Activated naive CD8-positive, alpha-beta T cell treated with anti-CD3 and anti-CD28 coated beads for 36 hours (primary cell): Measurements from ENCODE around the gene CD3E. TPM values are rescaled to one million over a fixed set of nuclear protein-coding genes. Genes with fewer than 3 reads are reported as not detected.

Experiments
- DNase-seq: peaks from one replicate; pipeline ENCODE4 v3.0.0; 2021
- H3K27ac Mint-ChIP-seq: one replicate; pipeline ENCODE4 v1.8.0; 2022; ENCODE audit warnings: mild to moderate bottlenecking, moderate library complexity, mixed read lengths
- H3K27me3 Mint-ChIP-seq: one replicate; pipeline ENCODE4 v1.8.0; 2022; ENCODE audit warnings: mild to moderate bottlenecking, mixed read lengths
- H3K36me3 Mint-ChIP-seq: one replicate; pipeline ENCODE4 v1.8.0; 2021; ENCODE audit warnings: mild to moderate bottlenecking, mixed read lengths
- H3K4me1 Mint-ChIP-seq: one replicate; pipeline ENCODE4 v1.8.0; 2021; ENCODE audit warnings: mixed read lengths
- H3K4me3 Mint-ChIP-seq: one replicate; pipeline ENCODE4 v1.8.0; 2022; ENCODE audit warnings: mild to moderate bottlenecking, moderate library complexity, mixed read lengths
- H3K9me3 Mint-ChIP-seq: one replicate; pipeline ENCODE4 v1.8.0; 2022; ENCODE audit warnings: mixed read lengths
- total RNA-seq, 2 experiments: library from RNA; stranded (reverse); gene quantifications; one replicate each; pipeline ENCODE4 v1.2.3, GENCODE V29; 2021

CD3E gene
- 100 to 1,000 TPM; 364 TPM for total RNA-seq

DNA sequence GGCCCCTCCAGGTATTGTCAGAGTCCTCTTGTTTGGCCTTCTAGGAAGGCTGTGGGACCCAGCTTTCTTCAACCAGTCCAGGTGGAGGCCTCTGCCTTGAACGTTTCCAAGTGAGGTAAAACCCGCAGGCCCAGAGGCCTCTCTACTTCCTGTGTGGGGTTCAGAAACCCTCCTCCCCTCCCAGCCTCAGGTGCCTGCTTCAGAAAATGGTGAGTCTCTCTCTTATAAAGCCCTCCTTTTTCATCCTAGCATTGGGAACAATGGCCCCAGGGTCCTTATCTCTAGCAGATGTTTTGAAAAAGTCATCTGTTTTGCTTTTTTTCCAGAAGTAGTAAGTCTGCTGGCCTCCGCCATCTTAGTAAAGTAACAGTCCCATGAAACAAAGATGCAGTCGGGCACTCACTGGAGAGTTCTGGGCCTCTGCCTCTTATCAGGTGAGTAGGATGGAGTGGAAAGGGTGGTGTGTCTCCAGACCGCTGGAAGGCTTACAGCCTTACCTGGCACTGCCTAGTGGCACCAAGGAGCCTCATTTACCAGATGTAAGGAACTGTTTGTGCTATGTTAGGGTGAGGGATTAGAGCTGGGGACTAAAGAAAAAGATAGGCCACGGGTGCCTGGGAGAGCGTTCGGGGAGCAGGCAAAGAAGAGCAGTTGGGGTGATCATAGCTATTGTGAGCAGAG lies at the start of gene CD3E:
Gene CD3E, plus strand, starts transcription at position 163 of the 681 bp plus-strand sequence. Its CDS starts 223 bp downstream, at position 386.
- peaks cover 62% of the 10 kb centered on the region for H3K4me1 Mint-ChIP-seq
- H3K27me3 Mint-ChIP-seq, result no peaks in the 10 kb centered on the region
- peak within 1 kb of the TSS; percentile 95 for H3K4me3 Mint-ChIP-seq
- peak; percentile 74 for DNase-seq
- peaks cover 1% of the 10 kb centered on the region for H3K9me3 Mint-ChIP-seq
- H3K27ac Mint-ChIP-seq, result peak within 1 kb of the TSS; percentile 99
- H3K36me3 Mint-ChIP-seq, result peaks cover 46% of the 10 kb centered on the region

DNA sequence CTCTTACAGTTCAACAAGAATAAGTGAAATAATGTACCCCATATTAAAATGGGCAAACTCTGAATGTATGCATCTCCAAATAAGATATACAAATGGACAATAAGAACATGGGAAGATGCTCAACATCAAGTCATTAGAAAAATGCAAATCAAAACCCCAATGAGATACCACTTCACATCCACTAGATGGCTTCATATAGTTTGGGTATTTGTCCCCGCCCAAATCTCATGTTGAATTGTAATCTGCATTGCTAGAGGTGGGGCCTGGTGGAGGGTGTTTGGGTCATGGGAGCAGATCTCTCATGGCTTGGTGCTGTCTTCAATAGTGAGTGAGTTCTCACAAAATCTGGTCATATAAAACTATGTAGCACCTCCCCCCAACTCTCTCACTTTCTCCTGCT lies 46.1 kb upstream of the CD3E start:
- Mint-ChIP-seq H3K27me3 (no peaks in the 10 kb centered on the region), H3K9me3 (peaks cover 3% of the 10 kb centered on the region), H3K4me1 (peaks cover 50% of the 10 kb centered on the region), H3K27ac (no peak overlapping the region), H3K4me3 (no peak overlapping the region), H3K36me3 (peaks cover 68% of the 10 kb centered on the region)
- DNase-seq, result no peak

DNA sequence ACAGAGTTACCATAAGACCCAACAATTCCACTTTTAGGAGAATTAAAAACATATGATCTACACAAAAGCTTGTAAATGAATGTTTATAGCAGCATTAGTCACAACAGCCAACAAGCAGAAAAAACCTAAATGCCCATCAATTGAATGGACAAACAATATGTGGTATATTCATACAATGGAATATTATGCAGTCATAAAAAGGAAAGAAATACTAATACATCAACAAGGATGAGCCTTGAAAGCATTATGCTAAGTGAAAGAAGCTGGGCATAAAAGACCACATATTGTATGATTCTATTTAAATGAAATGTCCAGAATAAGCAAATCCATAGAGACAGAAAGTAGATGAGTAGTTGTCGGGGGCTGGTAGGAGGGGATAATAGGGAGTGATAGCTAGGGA lies 45.4 kb upstream of the CD3E start:
- H3K36me3 Mint-ChIP-seq, result peaks cover 68% of the 10 kb centered on the region
- H3K27ac Mint-ChIP-seq, result no peak overlapping the region
- H3K9me3 Mint-ChIP-seq, result peaks cover 3% of the 10 kb centered on the region
- H3K4me3 Mint-ChIP-seq, result no peak overlapping the region
- no peaks in the 10 kb centered on the region for H3K27me3 Mint-ChIP-seq
- peaks cover 51% of the 10 kb centered on the region for H3K4me1 Mint-ChIP-seq
- no peak for DNase-seq

DNA sequence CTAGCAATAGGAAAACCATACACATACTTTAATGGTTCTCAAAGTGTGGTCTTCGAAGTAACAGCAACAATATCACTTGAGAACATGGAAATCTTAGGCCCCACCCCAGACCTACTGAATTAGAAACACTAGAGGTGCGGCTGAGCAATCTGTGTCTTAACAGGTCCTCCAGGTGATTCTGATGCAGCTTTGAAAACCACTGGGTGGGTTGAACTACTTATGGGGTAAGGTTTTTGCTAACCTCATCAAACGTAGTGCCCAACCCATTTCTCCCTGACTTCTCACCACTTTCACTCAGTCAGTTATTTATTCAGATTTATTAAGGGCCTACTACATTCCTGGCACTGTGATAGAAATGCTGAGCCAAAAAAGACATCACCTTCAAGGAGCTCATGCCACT lies 44.2 kb upstream of the CD3E start:
- H3K36me3 Mint-ChIP-seq, result peaks cover 59% of the 10 kb centered on the region
- H3K27ac Mint-ChIP-seq, result no peak overlapping the region
- peaks cover 3% of the 10 kb centered on the region for H3K9me3 Mint-ChIP-seq
- H3K4me1 Mint-ChIP-seq, result peaks cover 52% of the 10 kb centered on the region
- DNase-seq, result no peak
- no peak overlapping the region for H3K4me3 Mint-ChIP-seq
- no peaks in the 10 kb centered on the region for H3K27me3 Mint-ChIP-seq

DNA sequence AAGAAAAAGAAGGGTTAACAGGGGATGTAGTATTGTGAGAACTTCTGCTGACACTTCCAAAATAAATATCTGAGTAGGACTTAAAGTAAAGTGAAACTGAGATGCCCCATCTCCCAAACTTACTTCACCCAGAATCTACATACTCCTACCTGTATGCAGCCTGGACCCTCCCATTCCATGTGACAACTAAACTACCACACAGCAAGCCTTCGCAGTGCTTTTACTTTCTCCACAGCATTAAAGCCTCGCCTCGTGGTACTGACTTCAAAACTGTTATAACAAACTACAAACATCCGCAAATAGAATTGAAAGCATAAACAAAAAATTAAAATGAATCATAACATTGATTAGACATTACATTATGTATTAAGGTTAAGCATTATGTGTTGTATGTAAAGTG lies 41.4 kb upstream of the CD3E start:
- Mint-ChIP-seq H3K9me3 (peaks cover 3% of the 10 kb centered on the region), H3K4me3 (peak overlapping the region; percentile 79), H3K36me3 (peaks cover 43% of the 10 kb centered on the region), H3K4me1 (peaks cover 50% of the 10 kb centered on the region), H3K27me3 (no peaks in the 10 kb centered on the region), H3K27ac (peak overlapping the region; percentile 10)
- no peak for DNase-seq

DNA sequence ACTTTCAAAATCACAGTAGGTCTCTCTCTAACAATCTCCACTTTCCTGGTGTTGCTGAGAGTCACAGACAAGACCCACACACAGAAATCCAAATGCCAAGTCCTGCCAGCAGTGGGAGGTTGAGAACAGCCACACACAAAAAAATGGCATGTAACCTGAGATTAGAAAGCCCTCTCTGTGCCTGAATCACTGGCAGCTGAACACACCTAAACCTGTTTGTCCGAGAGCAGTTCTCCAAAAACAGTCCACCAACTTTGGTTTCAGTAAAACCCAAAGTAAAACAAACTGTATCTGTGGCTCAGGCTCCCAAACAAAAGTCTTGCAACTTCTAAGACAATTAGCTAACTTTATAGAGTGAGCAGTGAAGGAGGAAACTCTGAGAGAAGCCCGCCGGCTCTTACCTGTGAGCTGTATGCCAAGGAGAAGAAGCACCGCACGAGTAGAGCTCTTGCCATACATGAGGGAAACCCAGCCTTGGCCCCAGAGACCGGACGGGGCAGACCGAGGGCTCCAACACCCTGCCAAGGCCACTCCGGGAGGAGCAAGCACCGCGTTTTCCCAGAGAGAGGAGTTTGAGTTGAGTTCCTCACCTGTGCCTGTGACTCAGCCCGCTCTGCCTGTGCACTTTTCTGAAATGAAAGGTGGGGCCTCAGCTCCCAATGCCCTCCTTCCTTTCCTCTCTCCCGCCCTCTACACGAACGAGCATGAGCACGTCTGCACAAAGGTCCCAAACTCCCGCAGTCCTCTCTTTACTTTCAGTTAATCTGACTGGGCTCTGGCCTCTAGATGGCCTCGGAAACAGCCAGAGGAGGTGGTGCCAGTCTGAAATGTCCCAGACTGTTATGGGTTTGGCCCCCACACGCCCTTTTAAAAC lies 40.6 kb upstream of the CD3E start, which contains the start of gene MPZL2:
Gene MPZL2, minus strand, starts transcription at position 603 of the 874 bp plus-strand sequence. Its CDS starts 144 bp downstream, at position 459.
- Mint-ChIP-seq H3K27ac (peak within 1 kb of the TSS; percentile 10), H3K27me3 (no peaks in the 10 kb centered on the region), H3K9me3 (no peaks in the 10 kb centered on the region), H3K4me1 (peaks cover 48% of the 10 kb centered on the region), H3K4me3 (peak within 1 kb of the TSS; percentile 79), H3K36me3 (peaks cover 34% of the 10 kb centered on the region)
- peak; percentile 40 for DNase-seq

DNA sequence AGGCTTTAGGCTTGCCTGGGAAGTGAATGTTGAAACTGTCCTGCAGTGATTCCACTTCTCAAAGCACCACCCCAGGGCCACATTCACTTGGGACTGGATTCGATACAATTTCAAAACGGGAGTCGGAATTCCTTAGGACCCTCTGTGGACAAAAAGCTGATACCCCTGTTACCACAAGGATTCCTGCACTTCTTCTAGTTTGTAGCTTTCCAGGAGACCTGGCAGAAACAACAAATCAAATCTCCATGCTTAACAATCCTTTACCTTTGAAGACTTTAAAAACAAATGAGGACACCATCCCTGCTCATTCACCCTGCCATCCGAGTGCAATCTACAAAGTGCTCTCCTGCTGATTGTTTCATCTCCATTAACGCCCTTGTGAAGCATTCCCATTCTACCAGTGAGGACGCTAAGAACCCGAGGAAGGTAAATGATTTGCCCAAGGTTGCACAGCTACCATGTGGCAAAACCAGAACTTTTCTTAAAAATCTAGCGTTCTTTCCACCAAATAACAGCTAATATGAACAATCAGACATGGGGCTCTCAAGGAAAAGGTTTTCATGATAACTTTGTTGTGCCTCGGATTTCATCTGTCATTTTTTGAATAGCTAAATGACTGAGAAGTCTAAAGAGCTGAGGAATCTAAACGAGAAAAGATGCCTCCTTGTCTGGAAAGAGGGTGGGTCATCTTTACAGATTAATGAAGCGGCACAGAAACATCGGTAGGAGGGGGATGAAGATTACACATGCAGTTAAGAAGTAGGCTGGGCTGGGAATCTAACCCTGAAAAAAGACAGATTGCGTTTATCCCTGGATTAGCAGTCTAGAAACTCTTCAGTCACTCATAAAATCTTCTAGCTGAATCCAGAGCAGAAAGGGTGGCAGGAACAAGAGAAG lies 39.7 kb upstream of the CD3E start:
- no peaks in the 10 kb centered on the region for H3K9me3 Mint-ChIP-seq

DNA sequence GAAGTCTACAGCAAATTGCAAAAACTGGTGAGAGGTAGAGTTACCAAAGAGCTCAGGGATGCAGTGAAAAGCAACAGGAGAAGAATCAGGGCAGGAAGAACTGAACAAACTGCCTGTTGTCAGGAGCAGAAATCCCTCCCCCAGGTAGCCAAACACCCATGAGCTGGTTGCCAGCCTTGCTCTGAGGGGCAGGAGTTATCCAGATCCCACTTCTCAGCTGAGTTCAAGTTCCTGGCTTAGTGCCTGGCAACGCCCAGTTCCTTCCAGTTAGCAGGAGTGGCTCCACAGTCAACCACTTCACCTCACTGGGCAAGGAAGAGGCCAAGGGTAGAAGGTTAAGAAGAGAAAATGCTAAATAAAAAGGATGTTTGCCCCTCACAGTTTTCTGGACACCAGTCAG lies 38.6 kb upstream of the CD3E start:
- no peaks in the 10 kb centered on the region for H3K27me3 Mint-ChIP-seq
- no peak for DNase-seq
- no peaks in the 10 kb centered on the region for H3K9me3 Mint-ChIP-seq
- H3K4me1 Mint-ChIP-seq, result peaks cover 31% of the 10 kb centered on the region
- H3K4me3 Mint-ChIP-seq, result no peak overlapping the region
- H3K27ac Mint-ChIP-seq, result no peak overlapping the region
- H3K36me3 Mint-ChIP-seq, result peaks cover 18% of the 10 kb centered on the region

More for the DNA sequence above, 39.7 kb upstream of the CD3E start:
- Mint-ChIP-seq H3K27ac (no peak overlapping the region), H3K4me1 (peaks cover 42% of the 10 kb centered on the region), H3K27me3 (no peaks in the 10 kb centered on the region), H3K36me3 (peaks cover 28% of the 10 kb centered on the region), H3K4me3 (peak overlapping the region; percentile 79)
- DNase-seq, result no peak

DNA sequence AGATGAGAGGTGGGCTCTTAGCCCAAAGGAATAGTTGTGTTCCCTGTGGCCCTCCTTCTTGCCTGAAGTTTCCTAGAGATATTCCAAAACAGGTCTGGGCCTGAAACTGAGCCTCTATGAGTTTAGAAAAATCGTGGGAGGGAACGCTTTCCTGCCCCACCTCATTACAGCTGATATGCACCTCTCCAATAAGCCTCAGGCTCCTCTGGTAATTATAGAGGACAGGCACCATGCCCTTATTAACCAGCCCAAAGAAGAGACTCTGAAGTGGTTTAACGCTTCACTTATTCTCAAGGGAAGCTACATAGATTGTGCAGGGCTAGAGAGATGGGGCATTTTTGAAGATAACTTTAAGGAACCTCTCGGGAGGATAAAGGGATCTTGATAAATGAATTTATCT lies 37.0 kb upstream of the CD3E start:
- Mint-ChIP-seq H3K4me1 (peaks cover 16% of the 10 kb centered on the region), H3K27ac (no peak overlapping the region), H3K9me3 (no peaks in the 10 kb centered on the region), H3K36me3 (peaks cover 7% of the 10 kb centered on the region), H3K27me3 (no peaks in the 10 kb centered on the region), H3K4me3 (no peak overlapping the region)
- no peak for DNase-seq

DNA sequence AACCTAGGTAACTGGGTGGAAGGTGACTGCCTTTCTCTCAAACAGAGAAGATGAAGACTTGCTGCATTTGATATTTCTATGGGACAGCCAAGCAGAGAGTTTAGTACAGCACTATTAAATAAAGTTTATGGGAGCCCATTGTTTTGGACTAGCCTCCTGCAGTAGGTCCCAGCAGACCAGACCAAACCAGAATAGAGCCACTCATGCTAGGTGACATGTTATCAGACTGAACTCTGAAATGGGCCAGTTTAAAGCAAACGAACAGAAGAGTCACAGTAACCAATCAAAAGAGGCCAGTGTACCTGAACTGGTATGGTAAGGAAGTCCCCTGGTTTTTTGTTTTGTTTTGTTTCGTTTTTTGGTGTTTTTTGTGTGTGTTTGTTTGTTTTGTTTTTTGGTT lies 32.5 kb upstream of the CD3E start:
- H3K27me3 Mint-ChIP-seq, result no peaks in the 10 kb centered on the region
- H3K4me1 Mint-ChIP-seq, result peaks cover 24% of the 10 kb centered on the region
- no peak overlapping the region for H3K4me3 Mint-ChIP-seq
- H3K27ac Mint-ChIP-seq, result no peak overlapping the region
- H3K36me3 Mint-ChIP-seq, result no peaks in the 10 kb centered on the region
- no peaks in the 10 kb centered on the region for H3K9me3 Mint-ChIP-seq
- no peak for DNase-seq

DNA sequence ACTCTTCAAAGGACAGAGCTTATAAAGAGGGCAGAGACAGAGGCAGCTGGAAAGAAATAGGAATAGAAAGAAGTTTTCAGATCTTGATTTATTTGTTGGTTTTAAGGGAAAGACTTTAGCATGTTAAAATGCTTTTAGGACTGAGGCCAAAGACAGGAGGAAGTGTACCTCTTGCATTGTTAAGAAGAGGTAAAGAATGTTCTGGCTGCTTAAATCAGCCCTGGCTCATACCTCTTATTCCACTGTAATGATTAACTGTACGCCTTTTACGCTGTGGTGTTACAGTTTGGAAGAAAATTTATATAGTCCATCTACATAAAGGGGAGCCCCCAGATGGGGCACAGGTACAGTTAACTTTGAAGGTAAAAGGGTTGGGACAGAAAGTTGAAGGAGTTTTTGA lies 30.3 kb upstream of the CD3E start:
- H3K36me3 Mint-ChIP-seq, result no peaks in the 10 kb centered on the region
- H3K27ac Mint-ChIP-seq, result no peak overlapping the region
- no peaks in the 10 kb centered on the region for H3K27me3 Mint-ChIP-seq
- peaks cover 29% of the 10 kb centered on the region for H3K4me1 Mint-ChIP-seq
- H3K9me3 Mint-ChIP-seq, result no peaks in the 10 kb centered on the region
- DNase-seq, result no peak
- no peak overlapping the region for H3K4me3 Mint-ChIP-seq

DNA sequence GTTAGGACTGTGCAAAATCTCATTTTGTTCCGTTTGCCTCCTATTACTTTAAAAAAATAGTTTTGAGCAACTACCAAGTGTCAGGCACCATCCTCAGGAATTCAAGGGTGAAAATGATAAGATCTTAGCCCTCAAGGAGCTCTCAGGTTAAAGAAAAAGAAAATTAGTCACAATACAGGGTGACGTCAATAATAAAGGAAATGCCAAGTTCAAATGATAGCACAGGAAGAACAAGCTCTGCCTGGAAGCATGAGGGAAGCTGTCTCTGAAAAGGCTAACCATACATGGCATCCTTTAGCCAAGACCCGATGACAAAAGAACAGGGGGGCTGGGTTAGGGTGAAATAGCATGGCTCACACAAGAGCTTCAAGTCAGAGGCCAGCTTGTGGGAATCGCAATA lies 29.4 kb upstream of the CD3E start:
- no peak for DNase-seq
- H3K36me3 Mint-ChIP-seq, result no peaks in the 10 kb centered on the region
- H3K4me3 Mint-ChIP-seq, result peak overlapping the region; percentile 9
- peaks cover 32% of the 10 kb centered on the region for H3K4me1 Mint-ChIP-seq
- H3K27me3 Mint-ChIP-seq, result no peaks in the 10 kb centered on the region
- H3K27ac Mint-ChIP-seq, result peak overlapping the region; percentile 54
- H3K9me3 Mint-ChIP-seq, result no peaks in the 10 kb centered on the region

DNA sequence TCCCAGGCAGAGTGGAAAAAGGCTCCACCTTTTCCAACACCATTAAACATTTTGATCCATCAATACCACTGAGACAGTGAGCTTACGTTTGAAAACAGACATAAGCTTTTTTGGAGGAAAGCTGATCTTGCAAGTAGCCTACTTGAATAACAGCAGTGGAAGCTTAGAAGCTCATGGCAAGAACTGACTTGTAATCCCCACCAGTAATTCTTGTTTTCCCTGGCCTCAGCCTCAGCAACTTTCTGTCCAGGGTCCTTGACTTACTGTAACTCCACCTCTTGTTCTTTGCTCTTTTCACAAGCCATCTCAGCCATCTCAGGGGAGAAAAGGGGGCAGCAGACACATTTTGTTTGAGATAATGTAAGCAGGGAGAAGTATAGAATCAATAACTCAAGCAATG lies 28.1 kb upstream of the CD3E start:
- no peak for DNase-seq
- H3K27me3 Mint-ChIP-seq, result no peaks in the 10 kb centered on the region
- H3K4me3 Mint-ChIP-seq, result no peak overlapping the region
- H3K4me1 Mint-ChIP-seq, result peaks cover 40% of the 10 kb centered on the region
- no peaks in the 10 kb centered on the region for H3K9me3 Mint-ChIP-seq
- peak overlapping the region; percentile 35 for H3K27ac Mint-ChIP-seq
- no peaks in the 10 kb centered on the region for H3K36me3 Mint-ChIP-seq

DNA sequence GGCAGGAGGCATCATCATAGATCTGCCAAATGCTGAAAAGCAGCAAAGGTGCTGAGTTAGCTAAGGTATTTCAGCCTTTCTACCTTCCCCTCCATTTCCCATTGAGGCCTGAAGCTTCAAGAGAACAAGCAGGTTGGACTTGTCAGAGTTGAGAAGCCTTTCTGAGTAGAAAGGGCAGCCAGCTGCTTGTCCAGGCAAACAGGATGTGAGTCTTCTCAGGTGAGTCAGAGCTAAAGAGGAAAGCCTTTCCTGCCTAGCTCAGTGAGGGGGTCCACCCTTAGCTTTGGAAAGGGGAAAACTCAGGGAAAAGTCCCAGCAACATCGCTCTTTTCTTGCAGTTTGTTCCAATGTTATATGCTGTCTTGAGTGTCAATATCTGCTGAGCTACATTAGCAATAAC lies 27.2 kb upstream of the CD3E start:
- DNase-seq, result peak; percentile 18
- H3K9me3 Mint-ChIP-seq, result no peaks in the 10 kb centered on the region
- H3K27ac Mint-ChIP-seq, result peak overlapping the region; percentile 21
- no peaks in the 10 kb centered on the region for H3K36me3 Mint-ChIP-seq
- H3K27me3 Mint-ChIP-seq, result no peaks in the 10 kb centered on the region
- H3K4me3 Mint-ChIP-seq, result no peak overlapping the region
- H3K4me1 Mint-ChIP-seq, result peaks cover 49% of the 10 kb centered on the region

DNA sequence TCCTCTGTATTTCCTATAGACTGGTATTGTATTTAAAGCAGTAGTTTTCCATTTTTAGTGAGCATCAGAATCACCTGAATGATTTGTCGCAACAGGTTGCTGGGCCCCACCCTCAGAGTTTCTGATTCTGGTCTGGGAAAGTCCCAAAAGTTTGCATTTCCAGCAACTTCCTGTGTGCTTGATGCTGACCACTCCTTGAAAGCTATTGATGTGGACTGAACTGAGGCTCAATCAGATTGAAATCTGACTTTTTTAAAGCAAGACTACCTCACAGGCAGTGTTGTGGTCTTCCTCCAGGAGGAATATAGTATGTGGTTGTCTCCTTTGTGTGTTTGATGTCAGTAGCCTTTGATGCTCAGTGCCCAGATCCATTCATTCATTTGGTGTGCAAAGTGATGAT lies 23.2 kb upstream of the CD3E start:
- no peaks in the 10 kb centered on the region for H3K36me3 Mint-ChIP-seq

More for the DNA sequence above, 23.2 kb upstream of the CD3E start:
- H3K27me3 Mint-ChIP-seq, result no peaks in the 10 kb centered on the region
- peaks cover 59% of the 10 kb centered on the region for H3K4me1 Mint-ChIP-seq
- H3K9me3 Mint-ChIP-seq, result no peaks in the 10 kb centered on the region
- DNase-seq, result peak; percentile 33
- H3K27ac Mint-ChIP-seq, result peak overlapping the region; percentile 57
- H3K4me3 Mint-ChIP-seq, result no peak overlapping the region
